PFSK-1 (cell line): Measurements from ENCODE around the gene NPAS2.

Source experiments
- FOXP2 ChIP-seq: optimal IDR thresholded peaks from 2 replicates; pipeline ENCODE3; 2011; ENCODE audit warnings: borderline replicate concordance, control low read depth, inconsistent platforms; ENCODE audit not compliant: insufficient read depth; ENCODE audit errors: extremely low read length, extremely low read depth
- POLR2AphosphoS5 ChIP-seq: IDR thresholded peaks from 2 replicates; pipeline ENCODE4 v1.6.1; 2012; ENCODE audit warnings: low read depth, mild to moderate bottlenecking, control low read depth, low read length, moderate library complexity
- REST ChIP-seq, 2 experiments: IDR thresholded peaks; 2 replicates each; pipeline versions ENCODE4 v1.6.1 to v1.8.0; 2011 to 2012; ENCODE audit warnings: low read depth in 2 of 2, low read length in 2 of 2, control low read depth in 1 of 2, inconsistent platforms in 1 of 2, mild to moderate bottlenecking in 1 of 2, moderate library complexity in 1 of 2; ENCODE audit not compliant: insufficient read depth in 1 of 2
- SIN3A ChIP-seq: IDR thresholded peaks from 2 replicates; pipeline ENCODE4 v1.6.1; 2012; ENCODE audit warnings: mild to moderate bottlenecking, low read length, moderate library complexity, borderline replicate concordance; ENCODE audit not compliant: insufficient read depth
- TAF1 ChIP-seq: IDR thresholded peaks from 2 replicates; pipeline ENCODE4 v1.6.1; 2012; ENCODE audit warnings: low read length, control low read depth, borderline replicate concordance; ENCODE audit not compliant: insufficient read depth

NPAS2 gene

GRCh38 chr2:100924520-100925451 is 104.8 kb downstream of the NPAS2 start:
- TF ChIP-seq REST (IDR thresholded peaks at IDR 0.05; ENCODE audit: insufficient read depth in 1 of 2, low read depth in 2 of 2, low read length in 2 of 2): no peak
- TF ChIP-seq SIN3A: no peak
- TF ChIP-seq FOXP2: no peak
- TF ChIP-seq TAF1: no peak
- no peak for TF ChIP-seq POLR2AphosphoS5

GRCh38 chr2:100928235-100928634 is 108.3 kb downstream of the NPAS2 start:
- no peak for TF ChIP-seq POLR2AphosphoS5
- TF ChIP-seq REST (IDR thresholded peaks at IDR 0.05; ENCODE audit: insufficient read depth in 1 of 2, low read depth in 2 of 2, low read length in 2 of 2): no peak
- TF ChIP-seq FOXP2: no peak
- no peak for TF ChIP-seq TAF1
- no peak for TF ChIP-seq SIN3A

GRCh38 chr2:100929147-100929546 is 109.2 kb downstream of the NPAS2 start:
- no peak for TF ChIP-seq POLR2AphosphoS5
- TF ChIP-seq REST (IDR thresholded peaks at IDR 0.05; ENCODE audit: insufficient read depth in 1 of 2, low read depth in 2 of 2, low read length in 2 of 2): no peak
- no peak for TF ChIP-seq SIN3A
- no peak for TF ChIP-seq TAF1

GRCh38 chr2:100934504-100935371 is 114.8 kb downstream of the NPAS2 start:
- TF ChIP-seq POLR2AphosphoS5 (no peak), TAF1 (no peak), REST (IDR thresholded peaks at IDR 0.05; ENCODE audit: insufficient read depth in 1 of 2, low read depth in 2 of 2, low read length in 2 of 2) (no peak), SIN3A (no peak), FOXP2 (no peak)
